Calu3 (cell line): ENCODE data around the gene POLDIP3. TPM values are rescaled to one million over a fixed set of nuclear protein-coding genes. Genes with fewer than 3 reads are reported as not detected.

Experiments
- BruUV-seq: library from RNA; stranded (reverse); fragments of 400-500 nt; replicated peaks from 2 replicates; lab custom pipeline; 2021; lab: Mats Ljungman, UMichigan
- CTCF ChIA-PET: fragments of 300-600 bp; sonication (Branson Sonifier 250); formaldehyde crosslinking; loops from one replicate; lab custom pipeline; 2022; ENCODE audit warnings: antibody characterized with exemption; lab: Charles Lee
- DNase-seq: peaks from one replicate; pipeline ENCODE4 v3.0.0; 2022
- H3K27ac Mint-ChIP-seq: one replicate; pipeline ENCODE4 v1.8.0; 2022; ENCODE audit warnings: mixed read lengths; ENCODE audit not compliant: unreplicated experiment
- H3K27me3 Mint-ChIP-seq: one replicate; pipeline ENCODE4 v1.8.0; 2022; ENCODE audit warnings: mixed read lengths; ENCODE audit not compliant: unreplicated experiment
- H3K36me3 Mint-ChIP-seq: one replicate; pipeline ENCODE4 v1.8.0; 2022; ENCODE audit warnings: mild to moderate bottlenecking, moderate library complexity, mixed read lengths; ENCODE audit not compliant: insufficient read depth, unreplicated experiment
- H3K4me1 Mint-ChIP-seq: one replicate; pipeline ENCODE4 v1.8.0; 2022; ENCODE audit warnings: mild to moderate bottlenecking, low read depth, mixed read lengths; ENCODE audit not compliant: unreplicated experiment
- H3K4me3 Mint-ChIP-seq: one replicate; pipeline ENCODE4 v1.8.0; 2022; ENCODE audit warnings: mild to moderate bottlenecking, low read depth, moderate library complexity, mixed read lengths; ENCODE audit not compliant: unreplicated experiment
- H3K9me3 Mint-ChIP-seq: one replicate; pipeline ENCODE4 v1.8.0; 2022; ENCODE audit warnings: low read depth, mixed read lengths; ENCODE audit not compliant: unreplicated experiment
- intact Hi-C: fragments of 100-400 bp; cut with micrococcal nuclease; formaldehyde crosslinking; loops from one replicate; pipeline ENCODE4 v1.10.0; 2022; ENCODE audit not compliant: unreplicated experiment
- total RNA-seq: library from RNA; stranded (reverse); gene quantifications from 2 replicates; pipeline ENCODE4 v1.2.3, GENCODE V29; 2022
- TF ChIP-seq, protein P1 (sequence below): fragments of 200-600 bp; IDR thresholded peaks from one replicate; pipeline ENCODE4 v1.8.0; 2022; ENCODE audit warnings: antibody characterized with exemption; ENCODE audit not compliant: unreplicated experiment

POLDIP3 gene
- total RNA-seq, 1 experiment from 2014 or later = 60.1 TPM

DNA sequence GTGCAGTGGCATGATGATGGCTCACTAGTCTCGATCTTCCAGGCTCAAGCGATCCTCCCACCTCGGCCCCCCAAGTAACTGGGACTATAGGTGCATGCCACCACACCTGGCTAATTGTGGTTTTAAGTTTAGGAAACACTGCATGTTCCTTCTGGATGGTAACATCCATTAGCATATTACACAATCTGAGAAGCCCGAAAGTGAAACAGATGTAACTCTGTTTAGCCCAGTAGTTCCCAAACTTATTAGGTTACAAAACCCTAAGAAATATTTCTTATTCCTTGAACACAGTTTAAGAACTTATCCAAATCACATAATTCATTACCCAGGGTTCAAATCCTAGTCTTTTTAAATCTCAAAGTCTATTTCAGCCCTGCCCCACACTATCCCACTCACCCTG lies 28.3 kb downstream of the POLDIP3 start:
- no peak overlapping the region for H3K4me3 Mint-ChIP-seq
- DNase-seq = no peak
- no peak overlapping the region for H3K27ac Mint-ChIP-seq
- H3K4me1 Mint-ChIP-seq = no peaks in the 10 kb centered on the region
- no peaks in the 10 kb centered on the region for H3K9me3 Mint-ChIP-seq
- H3K27me3 Mint-ChIP-seq = no peaks in the 10 kb centered on the region
- intact Hi-C loops = no loop called here
- TF ChIP-seq, protein P1, sequence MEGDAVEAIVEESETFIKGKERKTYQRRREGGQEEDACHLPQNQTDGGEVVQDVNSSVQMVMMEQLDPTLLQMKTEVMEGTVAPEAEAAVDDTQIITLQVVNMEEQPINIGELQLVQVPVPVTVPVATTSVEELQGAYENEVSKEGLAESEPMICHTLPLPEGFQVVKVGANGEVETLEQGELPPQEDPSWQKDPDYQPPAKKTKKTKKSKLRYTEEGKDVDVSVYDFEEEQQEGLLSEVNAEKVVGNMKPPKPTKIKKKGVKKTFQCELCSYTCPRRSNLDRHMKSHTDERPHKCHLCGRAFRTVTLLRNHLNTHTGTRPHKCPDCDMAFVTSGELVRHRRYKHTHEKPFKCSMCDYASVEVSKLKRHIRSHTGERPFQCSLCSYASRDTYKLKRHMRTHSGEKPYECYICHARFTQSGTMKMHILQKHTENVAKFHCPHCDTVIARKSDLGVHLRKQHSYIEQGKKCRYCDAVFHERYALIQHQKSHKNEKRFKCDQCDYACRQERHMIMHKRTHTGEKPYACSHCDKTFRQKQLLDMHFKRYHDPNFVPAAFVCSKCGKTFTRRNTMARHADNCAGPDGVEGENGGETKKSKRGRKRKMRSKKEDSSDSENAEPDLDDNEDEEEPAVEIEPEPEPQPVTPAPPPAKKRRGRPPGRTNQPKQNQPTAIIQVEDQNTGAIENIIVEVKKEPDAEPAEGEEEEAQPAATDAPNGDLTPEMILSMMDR = no peak
- BruUV-seq = no TSS peak
- H3K36me3 Mint-ChIP-seq = peaks cover 57% of the 10 kb centered on the region
- CTCF ChIA-PET = no interaction called here

- no peaks in the 10 kb centered on the region for H3K27me3 Mint-ChIP-seq
- BruUV-seq = no TSS peak
- H3K4me3 Mint-ChIP-seq = no peak overlapping the region
- H3K9me3 Mint-ChIP-seq = no peaks in the 10 kb centered on the region
- TF ChIP-seq, protein P1 = no peak
- no peak for DNase-seq
- peaks cover 65% of the 10 kb centered on the region for H3K36me3 Mint-ChIP-seq
- no peak overlapping the region for H3K27ac Mint-ChIP-seq
- H3K4me1 Mint-ChIP-seq = no peaks in the 10 kb centered on the region
- intact Hi-C loops = no loop called here
- CTCF ChIA-PET = no interaction called here
These were observed 29.6 kb downstream of the POLDIP3 start for GRCh38 chr22:42585096-42585495.

DNA sequence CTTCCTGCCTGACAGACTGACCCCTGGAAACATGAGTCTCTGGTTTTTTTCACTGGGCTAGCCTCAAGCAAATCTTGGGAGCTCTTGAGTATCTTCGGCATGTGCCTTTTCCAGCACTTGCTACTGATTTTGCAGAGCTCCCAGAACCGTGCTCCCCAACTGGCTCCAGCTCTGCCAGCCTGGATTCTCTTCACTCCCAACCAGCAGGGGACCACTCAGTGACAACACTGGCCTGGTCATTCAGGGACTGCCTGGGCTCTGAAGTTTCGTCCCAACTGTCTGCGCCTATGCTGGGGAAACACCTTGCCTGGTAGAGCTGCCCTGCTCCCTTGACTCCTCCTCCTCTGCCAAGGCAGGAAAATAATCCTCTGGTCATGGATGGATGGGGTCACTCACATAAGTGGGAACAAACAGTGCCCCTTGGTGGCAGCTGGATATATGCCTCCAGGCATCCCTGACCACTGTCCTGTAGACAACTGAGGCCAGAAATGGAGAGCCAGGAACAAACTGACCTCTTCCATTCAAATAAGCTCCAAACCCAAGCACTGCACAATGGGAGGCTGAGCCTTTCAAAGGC lies 30.2 kb downstream of the POLDIP3 start:
- CTCF ChIA-PET = no interaction called here
- Mint-ChIP-seq H3K36me3 (peaks cover 65% of the 10 kb centered on the region), H3K4me3 (no peak overlapping the region), H3K27me3 (no peaks in the 10 kb centered on the region), H3K4me1 (no peaks in the 10 kb centered on the region), H3K9me3 (no peaks in the 10 kb centered on the region), H3K27ac (no peak overlapping the region)
- DNase-seq = no peak
- TF ChIP-seq, protein P1 = no peak
- BruUV-seq = no TSS peak
- intact Hi-C loops = no loop called here

DNA sequence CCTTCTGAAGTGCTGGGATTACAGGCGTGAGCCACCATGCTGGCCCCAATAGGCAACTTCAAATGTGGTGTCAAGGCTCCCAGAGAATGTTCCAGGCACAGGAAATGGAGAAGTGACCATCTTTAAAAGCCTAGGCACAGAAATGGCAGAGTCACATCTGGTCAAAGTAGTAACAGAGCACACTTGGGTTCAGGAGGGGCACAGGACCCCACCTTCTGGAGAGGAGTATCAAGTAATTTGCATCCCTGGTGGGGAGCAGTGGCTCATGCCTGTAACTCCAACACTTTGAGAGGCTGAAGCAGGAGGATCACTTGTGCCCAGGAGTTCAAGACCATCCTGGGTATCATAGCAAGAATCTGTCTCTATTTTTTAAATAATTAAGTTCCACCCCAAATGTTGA lies 31.7 kb downstream of the POLDIP3 start:
- Mint-ChIP-seq H3K27me3 (no peaks in the 10 kb centered on the region), H3K4me3 (no peak overlapping the region), H3K4me1 (no peaks in the 10 kb centered on the region), H3K27ac (no peak overlapping the region), H3K9me3 (no peaks in the 10 kb centered on the region), H3K36me3 (peaks cover 66% of the 10 kb centered on the region)
- BruUV-seq = no TSS peak
- intact Hi-C loops = no loop called here
- no peak for DNase-seq
- CTCF ChIA-PET = no interaction called here
- TF ChIP-seq, protein P1 = no peak
